Fibroblast of pulmonary artery (primary cell): ENCODE data around the gene CRIM1.
A peak's percentile ranks its signal among the peaks of the same experiment; 100 is the strongest.

Source experiments
- DNase-seq: peaks from one replicate; pipeline ENCODE4 v3.0.0-alpha.2; 2010; ENCODE audit warnings: low read depth
- H3K4me3 ChIP-seq: replicated peaks from 2 replicates; pipeline ENCODE4 v1.5.1; 2011; ENCODE audit warnings: low read depth, mild to moderate bottlenecking, control low read depth, low read length, moderate library complexity
- TF ChIP-seq, protein P1 (sequence below): IDR thresholded peaks from 2 replicates; pipeline ENCODE4 v1.5.1; 2011; ENCODE audit warnings: mild to moderate bottlenecking, control low read depth, low read length, inconsistent platforms; ENCODE audit errors: missing control alignments

CRIM1 gene

DNA sequence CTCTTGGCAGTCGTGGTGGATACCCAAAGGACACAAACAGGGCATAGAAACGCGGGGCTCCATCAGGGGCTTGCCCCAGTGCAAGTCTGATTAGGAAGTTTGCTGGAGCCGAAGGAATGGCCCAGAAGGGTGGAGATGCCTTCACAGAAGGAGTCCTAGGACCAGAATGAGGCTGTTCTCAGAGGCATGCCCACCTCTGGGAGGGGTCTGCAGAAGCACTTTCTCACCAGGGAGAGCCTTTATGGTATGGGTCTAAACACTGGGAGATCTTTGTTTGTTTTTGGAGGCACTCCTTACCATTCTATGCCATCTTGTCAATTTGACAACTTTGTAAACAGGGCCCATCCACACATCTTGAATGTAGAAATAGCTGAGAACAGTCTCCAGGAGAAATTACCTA, 75.0 kb downstream of the CRIM1 start:
- no peak overlapping the region for H3K4me3 ChIP-seq
- TF ChIP-seq, protein P1, sequence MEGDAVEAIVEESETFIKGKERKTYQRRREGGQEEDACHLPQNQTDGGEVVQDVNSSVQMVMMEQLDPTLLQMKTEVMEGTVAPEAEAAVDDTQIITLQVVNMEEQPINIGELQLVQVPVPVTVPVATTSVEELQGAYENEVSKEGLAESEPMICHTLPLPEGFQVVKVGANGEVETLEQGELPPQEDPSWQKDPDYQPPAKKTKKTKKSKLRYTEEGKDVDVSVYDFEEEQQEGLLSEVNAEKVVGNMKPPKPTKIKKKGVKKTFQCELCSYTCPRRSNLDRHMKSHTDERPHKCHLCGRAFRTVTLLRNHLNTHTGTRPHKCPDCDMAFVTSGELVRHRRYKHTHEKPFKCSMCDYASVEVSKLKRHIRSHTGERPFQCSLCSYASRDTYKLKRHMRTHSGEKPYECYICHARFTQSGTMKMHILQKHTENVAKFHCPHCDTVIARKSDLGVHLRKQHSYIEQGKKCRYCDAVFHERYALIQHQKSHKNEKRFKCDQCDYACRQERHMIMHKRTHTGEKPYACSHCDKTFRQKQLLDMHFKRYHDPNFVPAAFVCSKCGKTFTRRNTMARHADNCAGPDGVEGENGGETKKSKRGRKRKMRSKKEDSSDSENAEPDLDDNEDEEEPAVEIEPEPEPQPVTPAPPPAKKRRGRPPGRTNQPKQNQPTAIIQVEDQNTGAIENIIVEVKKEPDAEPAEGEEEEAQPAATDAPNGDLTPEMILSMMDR, result no peak
- no peak for DNase-seq

DNA sequence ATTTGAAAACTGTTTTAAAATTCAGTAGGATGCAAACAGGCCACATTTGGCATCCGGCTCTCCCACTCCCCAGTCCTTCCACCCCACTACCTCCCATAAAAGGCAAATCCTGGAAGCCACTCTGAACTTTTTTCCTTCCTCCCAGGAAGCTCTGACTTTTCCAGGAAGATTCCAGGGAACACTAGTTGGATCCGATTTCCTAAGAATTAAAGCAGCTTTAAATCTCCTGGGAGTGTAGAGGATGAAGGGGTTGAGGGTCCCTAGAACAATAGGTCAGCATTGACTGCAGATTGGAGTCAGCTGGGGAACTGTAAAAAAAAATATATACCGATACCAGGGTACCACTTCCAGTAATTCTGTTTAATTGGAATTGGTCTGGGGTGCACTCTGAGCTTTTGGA, 76.9 kb downstream of the CRIM1 start:
- no peak overlapping the region for H3K4me3 ChIP-seq
- TF ChIP-seq, protein P1, result no peak
- DNase-seq, result no peak

GRCh38 chr2:36433311-36434217, 78.0 kb downstream of the CRIM1 start:
- TF ChIP-seq, protein P1, result no peak
- peak overlapping the region; percentile 15 for H3K4me3 ChIP-seq

DNA sequence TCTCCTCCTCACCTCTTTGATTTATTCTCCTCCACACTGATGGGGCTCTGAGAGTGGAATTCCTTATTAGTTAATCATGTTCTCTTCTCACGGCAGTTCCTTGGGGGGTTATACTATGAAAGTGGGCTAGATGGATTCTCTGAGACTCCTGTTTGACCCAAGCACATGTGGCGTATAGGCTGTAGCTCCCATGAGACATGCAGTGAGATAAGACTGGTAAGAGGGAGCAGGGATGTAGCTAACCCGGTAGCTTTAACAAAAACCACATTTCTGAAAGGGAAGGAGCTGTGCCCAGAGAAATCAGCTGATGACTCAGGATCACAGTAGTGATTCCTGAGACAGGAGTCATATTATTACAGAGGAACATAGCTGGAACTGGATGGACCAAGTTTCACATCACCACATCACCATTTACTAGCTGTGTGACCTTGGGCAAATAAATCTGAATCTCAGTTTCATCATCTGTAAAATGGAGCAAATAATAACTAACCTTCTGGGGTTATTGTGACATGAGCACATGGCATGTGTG, 82.9 kb downstream of the CRIM1 start:
- H3K4me3 ChIP-seq, result no peak overlapping the region
- TF ChIP-seq, protein P1, result no peak
- peak; percentile 94 for DNase-seq

More at GRCh38 chr2:36433311-36434217, 78.0 kb downstream of the CRIM1 start:
- DNase-seq, result peak; percentile 77

DNA sequence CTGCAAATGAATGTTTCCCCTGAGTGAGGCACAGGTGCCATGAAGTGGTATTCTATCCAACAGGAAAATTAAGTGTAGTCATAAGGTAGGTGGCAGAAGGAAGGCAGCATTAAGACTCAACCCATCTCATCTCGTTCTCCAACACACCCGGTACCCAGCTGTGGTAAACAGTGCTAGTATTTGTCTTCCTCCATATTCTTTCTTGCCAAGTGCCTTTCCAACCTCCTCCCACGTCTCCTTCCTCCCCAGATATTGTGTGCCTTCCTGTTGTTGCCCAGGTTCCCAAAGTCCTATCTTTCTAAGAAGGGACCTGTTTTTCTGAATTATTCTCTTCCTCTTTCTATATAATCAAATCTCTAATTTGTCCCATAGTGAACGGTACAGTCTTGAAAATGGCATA, 83.5 kb downstream of the CRIM1 start:
- no peak for DNase-seq
- TF ChIP-seq, protein P1, result no peak
- H3K4me3 ChIP-seq, result no peak overlapping the region

DNA sequence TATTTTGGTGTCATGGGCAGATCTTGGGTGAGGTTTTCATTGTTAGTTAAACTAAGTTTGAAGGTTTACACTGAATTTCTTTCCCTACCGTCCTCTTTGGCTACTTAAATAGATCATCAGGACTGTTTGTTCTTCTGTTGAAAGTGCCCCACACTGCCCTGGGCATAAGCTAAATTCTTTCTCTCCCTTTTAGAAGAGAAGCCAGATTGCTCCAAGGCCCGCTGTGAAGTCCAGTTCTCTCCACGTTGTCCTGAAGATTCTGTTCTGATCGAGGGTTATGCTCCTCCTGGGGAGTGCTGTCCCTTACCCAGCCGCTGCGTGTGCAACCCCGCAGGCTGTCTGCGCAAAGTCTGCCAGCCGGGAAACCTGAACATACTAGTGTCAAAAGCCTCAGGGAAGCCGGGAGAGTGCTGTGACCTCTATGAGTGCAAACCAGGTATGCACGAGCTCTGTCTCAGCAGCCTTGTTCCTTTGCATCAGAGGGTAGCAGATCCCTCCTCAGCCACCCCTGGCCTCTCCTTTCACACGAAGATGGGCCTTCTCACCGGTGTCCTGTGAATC, 85.6 kb downstream of the CRIM1 start:
- TF ChIP-seq, protein P1, result no peak
- H3K4me3 ChIP-seq, result no peak overlapping the region
- DNase-seq, result no peak

GRCh38 chr2:36441816-36442215, 86.2 kb downstream of the CRIM1 start:
- no peak overlapping the region for H3K4me3 ChIP-seq
- DNase-seq, result peak; percentile 91
- TF ChIP-seq, protein P1, result no peak
